Osteoblast (primary cell): Measurements from ENCODE around the gene PARD3. TPM values are rescaled to one million over a fixed set of nuclear protein-coding genes. Genes with fewer than 3 reads are reported as not detected.
A peak's percentile ranks its signal among the peaks of the same experiment; 100 is the strongest.

Experiments used
- DNase-seq: peaks from one replicate; pipeline ENCODE4 v3.0.0; 2011; ENCODE audit warnings: low spot score, mixed read lengths; ENCODE audit not compliant: insufficient read length; ENCODE audit errors: missing footprints
- H2AFZ ChIP-seq: 2 replicates; pipeline ENCODE4 v1.6.0; 2011; ENCODE audit warnings: mild to moderate bottlenecking, low read length
- H3K27ac ChIP-seq: 2 replicates; pipeline ENCODE4 v1.5.1; 2011; ENCODE audit warnings: mild to moderate bottlenecking, low read depth, low read length, moderate library complexity
- H3K27me3 ChIP-seq: 2 replicates; pipeline ENCODE4 v1.6.0; 2012; ENCODE audit warnings: mild to moderate bottlenecking, control low read depth, inconsistent platforms, low read length, moderate library complexity; ENCODE audit not compliant: insufficient read depth
- H3K36me3 ChIP-seq: 2 replicates; pipeline ENCODE4 v1.5.1; 2011; ENCODE audit warnings: mild to moderate bottlenecking, low read length, control low read depth, moderate library complexity; ENCODE audit not compliant: insufficient read depth
- H3K4me1 ChIP-seq: 2 replicates; pipeline ENCODE4 v1.5.1; 2011; ENCODE audit warnings: mild to moderate bottlenecking, low read length, control low read depth, moderate library complexity; ENCODE audit not compliant: insufficient read depth
- H3K4me2 ChIP-seq: 2 replicates; pipeline ENCODE4 v1.6.0; 2011; ENCODE audit warnings: mild to moderate bottlenecking, low read length; ENCODE audit not compliant: insufficient read depth
- H3K4me3 ChIP-seq: fragments of 200-600 bp; sonication (generic); 3 replicates; pipeline ENCODE4 v1.5.1; 2012; ENCODE audit warnings: mild to moderate bottlenecking, low read length, inconsistent platforms; ENCODE audit not compliant: insufficient read depth
- H3K79me2 ChIP-seq: 2 replicates; pipeline ENCODE4 v1.6.0; 2012; ENCODE audit warnings: mild to moderate bottlenecking, low read length, control low read depth, inconsistent platforms; ENCODE audit not compliant: insufficient read depth
- H3K9me3 ChIP-seq: 2 replicates; pipeline ENCODE4 v1.5.1; 2011; ENCODE audit warnings: low read depth, low read length, control low read depth
- H4K20me1 ChIP-seq: 2 replicates; pipeline ENCODE4 v1.6.0; 2012; ENCODE audit warnings: mild to moderate bottlenecking, low read length, control low read depth; ENCODE audit not compliant: insufficient read depth
- total RNA-seq: library from RNA; depleted of rRNA; stranded (reverse); fragments of >200 nt; gene quantifications from 2 replicates; pipeline ENCODE4 v1.2.3, GENCODE V29; 2012
- TF ChIP-seq, protein P1 (sequence below): IDR thresholded peaks from 2 replicates; pipeline ENCODE4 v1.5.1; 2011; ENCODE audit warnings: mild to moderate bottlenecking, low read depth, low read length, moderate library complexity; ENCODE audit errors: extremely low read depth

The PARD3 gene
- total RNA-seq, 1 donor, result 71.7 TPM

DNA sequence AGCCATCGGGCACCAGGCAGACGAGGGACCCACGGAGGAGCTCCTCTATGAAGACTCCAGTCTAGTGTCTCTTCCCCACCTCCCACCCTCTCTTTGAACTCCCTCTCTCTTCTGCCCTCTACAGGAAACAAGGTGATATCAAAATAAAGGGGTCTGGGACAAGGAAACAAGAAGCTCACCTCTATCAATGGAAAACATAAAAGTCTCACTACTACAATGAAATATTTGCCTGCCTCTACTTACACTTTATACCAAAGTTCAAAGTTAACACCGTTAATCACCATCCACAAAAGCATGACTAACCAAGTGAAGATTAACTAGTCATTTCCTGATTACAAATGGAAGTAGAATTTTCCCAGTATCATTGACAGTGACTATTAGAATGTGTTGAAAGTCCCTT, 82.2 kb downstream of the PARD3 start:
- Histone ChIP-seq H3K79me2 (peaks cover 21% of the 10 kb centered on the region), H2AFZ (no peak overlapping the region), H3K4me3 (no peak overlapping the region), H3K36me3 (no peaks in the 10 kb centered on the region), H3K4me1 (peaks cover 30% of the 10 kb centered on the region), H3K4me2 (no peak overlapping the region), H3K27me3 (no peaks in the 10 kb centered on the region), H4K20me1 (peaks cover 13% of the 10 kb centered on the region), H3K9me3 (no peaks in the 10 kb centered on the region), H3K27ac (peak overlapping the region; percentile 61)
- peak; percentile 44 for DNase-seq
- TF ChIP-seq, protein P1, sequence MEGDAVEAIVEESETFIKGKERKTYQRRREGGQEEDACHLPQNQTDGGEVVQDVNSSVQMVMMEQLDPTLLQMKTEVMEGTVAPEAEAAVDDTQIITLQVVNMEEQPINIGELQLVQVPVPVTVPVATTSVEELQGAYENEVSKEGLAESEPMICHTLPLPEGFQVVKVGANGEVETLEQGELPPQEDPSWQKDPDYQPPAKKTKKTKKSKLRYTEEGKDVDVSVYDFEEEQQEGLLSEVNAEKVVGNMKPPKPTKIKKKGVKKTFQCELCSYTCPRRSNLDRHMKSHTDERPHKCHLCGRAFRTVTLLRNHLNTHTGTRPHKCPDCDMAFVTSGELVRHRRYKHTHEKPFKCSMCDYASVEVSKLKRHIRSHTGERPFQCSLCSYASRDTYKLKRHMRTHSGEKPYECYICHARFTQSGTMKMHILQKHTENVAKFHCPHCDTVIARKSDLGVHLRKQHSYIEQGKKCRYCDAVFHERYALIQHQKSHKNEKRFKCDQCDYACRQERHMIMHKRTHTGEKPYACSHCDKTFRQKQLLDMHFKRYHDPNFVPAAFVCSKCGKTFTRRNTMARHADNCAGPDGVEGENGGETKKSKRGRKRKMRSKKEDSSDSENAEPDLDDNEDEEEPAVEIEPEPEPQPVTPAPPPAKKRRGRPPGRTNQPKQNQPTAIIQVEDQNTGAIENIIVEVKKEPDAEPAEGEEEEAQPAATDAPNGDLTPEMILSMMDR, result peak; percentile 16

GRCh38 chr10:34731885-34732701, 83.0 kb downstream of the PARD3 start:
- no peaks in the 10 kb centered on the region for H3K36me3 ChIP-seq
- no peak overlapping the region for H3K27ac ChIP-seq
- H2AFZ ChIP-seq, result no peak overlapping the region
- TF ChIP-seq, protein P1, result no peak
- H3K4me2 ChIP-seq, result peak overlapping the region; percentile 16
- H3K9me3 ChIP-seq, result no peaks in the 10 kb centered on the region
- peaks cover 30% of the 10 kb centered on the region for H3K4me1 ChIP-seq
- no peak overlapping the region for H3K4me3 ChIP-seq
- H3K27me3 ChIP-seq, result no peaks in the 10 kb centered on the region
- peaks cover 13% of the 10 kb centered on the region for H4K20me1 ChIP-seq
- DNase-seq, result no peak
- H3K79me2 ChIP-seq, result peaks cover 17% of the 10 kb centered on the region

DNA sequence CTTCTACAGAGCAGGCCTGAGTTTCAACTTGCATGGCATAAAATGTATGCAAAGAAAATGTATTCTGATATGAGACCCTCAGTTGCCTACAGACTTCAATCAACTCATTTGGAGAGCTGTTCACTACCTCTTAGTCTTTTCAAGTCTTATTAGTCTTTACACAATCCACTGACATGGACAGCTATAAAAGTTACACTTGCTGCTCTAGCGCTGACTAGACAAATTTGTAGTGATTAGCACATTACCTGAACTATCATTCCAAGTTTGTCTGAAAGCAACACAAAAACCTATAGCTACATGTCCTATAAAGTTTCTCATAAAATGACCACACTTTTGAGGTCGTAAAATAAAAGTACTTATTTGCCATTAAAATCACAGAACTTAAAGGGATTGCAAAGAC, 83.9 kb downstream of the PARD3 start:
- H3K4me2 ChIP-seq, result no peak overlapping the region
- TF ChIP-seq, protein P1, result no peak

GRCh38 chr10:34730726-34731125, 84.4 kb downstream of the PARD3 start:
- Histone ChIP-seq H2AFZ (no peak overlapping the region), H3K36me3 (no peaks in the 10 kb centered on the region), H3K79me2 (peaks cover 13% of the 10 kb centered on the region), H3K4me3 (no peak overlapping the region), H3K4me1 (peaks cover 30% of the 10 kb centered on the region), H3K27me3 (no peaks in the 10 kb centered on the region), H3K9me3 (no peaks in the 10 kb centered on the region), H3K27ac (no peak overlapping the region), H4K20me1 (peaks cover 16% of the 10 kb centered on the region), H3K4me2 (no peak overlapping the region)
- TF ChIP-seq, protein P1, result no peak
- no peak for DNase-seq

More for the DNA sequence above, 83.9 kb downstream of the PARD3 start:
- Histone ChIP-seq H2AFZ (no peak overlapping the region), H3K36me3 (no peaks in the 10 kb centered on the region), H3K4me1 (peaks cover 30% of the 10 kb centered on the region), H3K27ac (no peak overlapping the region), H3K9me3 (no peaks in the 10 kb centered on the region), H4K20me1 (peaks cover 15% of the 10 kb centered on the region), H3K79me2 (peaks cover 13% of the 10 kb centered on the region), H3K27me3 (no peaks in the 10 kb centered on the region), H3K4me3 (no peak overlapping the region)
- no peak for DNase-seq
